ENCODE measurements around the gene CACNA1D. TPM values are rescaled to one million over a fixed set of nuclear protein-coding genes. Genes with fewer than 3 reads are reported as not detected.

The CACNA1D gene
- total and polyA plus RNA-seq, 2 donors (not counting 3 experiments of a cell fraction or from before 2014, with no cell fraction given) = 0.06 TPM; not detected in 1

DNA sequence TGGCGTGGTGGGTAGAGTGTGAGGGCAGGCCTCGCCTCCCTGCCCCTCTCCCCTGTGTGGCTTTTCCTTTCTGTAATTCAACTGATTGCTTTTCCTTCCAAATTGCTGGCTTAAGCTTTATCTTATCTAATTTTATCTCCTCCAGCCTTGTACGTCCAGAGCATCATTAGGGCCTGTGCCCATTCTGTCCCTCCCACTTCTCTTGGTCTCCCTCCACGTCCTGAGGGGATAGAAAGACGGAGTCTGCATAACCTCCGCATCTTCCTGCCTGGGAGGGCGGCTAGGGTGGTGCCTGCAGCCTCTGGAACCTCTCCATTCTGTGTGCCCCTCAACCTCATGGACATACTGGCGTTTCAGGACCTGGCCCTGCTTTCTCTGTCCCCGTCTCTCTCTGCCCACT, 39.8 kb downstream of the CACNA1D start:
- Histone ChIP-seq H3K79me2 (ENCODE audit: control insufficient read depth, insufficient read depth, low read length) (no peaks in the 10 kb centered on the region), H4K20me1 (replicated peaks; ENCODE audit: control insufficient read depth, extremely low read depth, insufficient read depth, low read length) (no peaks in the 10 kb centered on the region), H3K27me3 (ENCODE audit: control insufficient read depth in 2 of 2, insufficient read depth in 2 of 2, low read length in 2 of 2) (peaks cover 4 to 7% of the 10 kb centered on the region in 2 experiments), H3K9me1 (replicated peaks; ENCODE audit: control insufficient read depth, extremely low read depth, insufficient read depth, low read length) (no peaks in the 10 kb centered on the region), H3K36me3 (ENCODE audit: control insufficient read depth in 2 of 2, extremely low read depth in 1 of 2, insufficient read depth in 2 of 2, low read length in 2 of 2) (no peaks in the 10 kb centered on the region), H3K9ac (replicated peaks; ENCODE audit: extremely low read depth, insufficient read depth, low read length) (no peak overlapping the region), H3K4me3 (replicated peaks in 1 of 3; ENCODE audit: insufficient read depth in 1 of 3, low read depth in 1 of 3, low read length in 3 of 3) (no peak overlapping the region), H3K4me1 (ENCODE audit: control insufficient read depth, extremely low read depth, insufficient read depth, low read length) (no peaks in the 10 kb centered on the region), H3K9me3 (replicated peaks; ENCODE audit: control insufficient read depth, insufficient read depth, low read length) (no peaks in the 10 kb centered on the region), H2AFZ (ENCODE audit: low read depth, low read length) (no peak overlapping the region), H3K4me2 (ENCODE audit: insufficient read depth, low read length) (no peak overlapping the region), H3K27ac (ENCODE audit: insufficient read depth, low read depth, low read length) (no peak overlapping the region)
- ChIA-PET CTCF (no interaction called here), POLR2A (no interaction called here)
- dilution Hi-C loops (cut with MboI; ENCODE audit: extremely low pct_ligation_motif_present, low sequenced_read_pairs) = no loop called here
- intact Hi-C loops (cut with micrococcal nuclease) = no loop called here
- DNase-seq (ENCODE audit: low read depth, low spot score) = no peak
- TF ChIP-seq EZH2 (IDR thresholded peaks at IDR 0.05; ENCODE audit: borderline replicate concordance, low read depth, low read length, severe bottlenecking) (no peak), GATA2 (IDR thresholded peaks at IDR 0.05; ENCODE audit: insufficient read depth, insufficient read length, low read depth, low read length) (no peak), MYC (IDR thresholded peaks at IDR 0.05; ENCODE audit: low read depth, low read length) (no peak), FOS (IDR thresholded peaks at IDR 0.05; ENCODE audit: borderline replicate concordance, insufficient read depth, low read length) (no peak), JUN (IDR thresholded peaks at IDR 0.05; ENCODE audit: borderline replicate concordance, insufficient read depth, insufficient read length, low read depth) (no peak), POLR2AphosphoS5 (IDR thresholded peaks at IDR 0.05; ENCODE audit: insufficient read depth, low read depth, low read length) (no peak), POLR2A (IDR thresholded peaks at IDR 0.05; ENCODE audit: low read depth, low read length) (no peak)
- TF ChIP-seq, protein P1, sequence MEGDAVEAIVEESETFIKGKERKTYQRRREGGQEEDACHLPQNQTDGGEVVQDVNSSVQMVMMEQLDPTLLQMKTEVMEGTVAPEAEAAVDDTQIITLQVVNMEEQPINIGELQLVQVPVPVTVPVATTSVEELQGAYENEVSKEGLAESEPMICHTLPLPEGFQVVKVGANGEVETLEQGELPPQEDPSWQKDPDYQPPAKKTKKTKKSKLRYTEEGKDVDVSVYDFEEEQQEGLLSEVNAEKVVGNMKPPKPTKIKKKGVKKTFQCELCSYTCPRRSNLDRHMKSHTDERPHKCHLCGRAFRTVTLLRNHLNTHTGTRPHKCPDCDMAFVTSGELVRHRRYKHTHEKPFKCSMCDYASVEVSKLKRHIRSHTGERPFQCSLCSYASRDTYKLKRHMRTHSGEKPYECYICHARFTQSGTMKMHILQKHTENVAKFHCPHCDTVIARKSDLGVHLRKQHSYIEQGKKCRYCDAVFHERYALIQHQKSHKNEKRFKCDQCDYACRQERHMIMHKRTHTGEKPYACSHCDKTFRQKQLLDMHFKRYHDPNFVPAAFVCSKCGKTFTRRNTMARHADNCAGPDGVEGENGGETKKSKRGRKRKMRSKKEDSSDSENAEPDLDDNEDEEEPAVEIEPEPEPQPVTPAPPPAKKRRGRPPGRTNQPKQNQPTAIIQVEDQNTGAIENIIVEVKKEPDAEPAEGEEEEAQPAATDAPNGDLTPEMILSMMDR (IDR thresholded peaks at IDR 0.05; ENCODE audit: extremely low read depth in 1 of 2, insufficient read depth in 1 of 2, low read depth in 1 of 2, low read length in 2 of 2) = no peak
- TF ChIP-seq, protein P2, sequence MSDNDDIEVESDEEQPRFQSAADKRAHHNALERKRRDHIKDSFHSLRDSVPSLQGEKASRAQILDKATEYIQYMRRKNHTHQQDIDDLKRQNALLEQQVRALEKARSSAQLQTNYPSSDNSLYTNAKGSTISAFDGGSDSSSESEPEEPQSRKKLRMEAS (IDR thresholded peaks at IDR 0.05; ENCODE audit: insufficient read depth, insufficient read length) = no peak
- FAIRE-seq = no peak
- BruUV-seq (replicated peaks) = no TSS peak
